Measurements from ENCODE around the gene STMP1. TPM values are rescaled to one million over a fixed set of nuclear protein-coding genes. Genes with fewer than 3 reads are reported as not detected.
A peak's percentile ranks its signal among the peaks of the same experiment; 100 is the strongest.
"Not testable (repeated sequence)": the region's sequence is repeated elsewhere in the genome, so short reads cannot be mapped to it uniquely, and the experiment has no call there.

STMP1 gene
- total RNA-seq, 1 experiment from 2014 or later: 11.8 TPM

GRCh38 chr7:135653340-135654080, 8.8 kb upstream of the STMP1 start:
- DNase-seq: peak; percentile 69
- Histone ChIP-seq H3K4me3 (ENCODE audit: insufficient read depth, low read depth, low read length) (no peak overlapping the region), H3K36me3 (replicated peaks; ENCODE audit: control insufficient read depth, insufficient read depth, low read length) (no peaks in the 10 kb centered on the region; the same call in 1 of the 2 replicates), H3K27me3 (ENCODE audit: control insufficient read depth, insufficient read depth, low read length) (no peaks in the 10 kb centered on the region)

DNA sequence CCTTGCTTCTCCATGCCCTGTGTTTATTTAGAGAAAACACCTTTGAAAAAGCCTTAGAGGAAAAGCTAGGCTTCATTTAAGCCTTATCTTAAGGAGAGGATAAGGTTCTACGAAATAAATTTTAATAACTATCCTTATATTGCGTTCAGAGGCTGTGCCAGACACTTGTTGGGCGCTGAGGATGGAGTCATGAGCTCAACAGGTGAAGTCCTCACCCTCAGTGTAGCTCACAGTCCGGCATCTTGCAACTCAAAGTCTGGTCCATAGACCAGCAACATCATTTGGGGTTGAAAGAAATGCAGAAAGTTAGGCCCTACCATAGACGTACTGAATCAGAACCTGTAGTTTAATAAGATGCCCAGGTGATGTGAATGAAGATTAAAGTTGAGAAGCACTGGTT, 3.8 kb upstream of the STMP1 start:
- Histone ChIP-seq H3K36me3 (replicated peaks; ENCODE audit: control insufficient read depth, insufficient read depth, low read length) (no peaks in the 10 kb centered on the region), H3K27me3 (ENCODE audit: control insufficient read depth, insufficient read depth, low read length) (no peaks in the 10 kb centered on the region), H3K4me3 (ENCODE audit: insufficient read depth, low read depth, low read length) (no peak overlapping the region)
- no peak for DNase-seq

GRCh38 chr7:135659159-135659846, 3.0 kb upstream of the STMP1 start:
- no peak for DNase-seq
- Histone ChIP-seq H3K4me3 (ENCODE audit: insufficient read depth, low read depth, low read length) (no peak overlapping the region), H3K36me3 (replicated peaks; ENCODE audit: control insufficient read depth, insufficient read depth, low read length) (no peaks in the 10 kb centered on the region), H3K27me3 (ENCODE audit: control insufficient read depth, insufficient read depth, low read length) (no peaks in the 10 kb centered on the region)

DNA sequence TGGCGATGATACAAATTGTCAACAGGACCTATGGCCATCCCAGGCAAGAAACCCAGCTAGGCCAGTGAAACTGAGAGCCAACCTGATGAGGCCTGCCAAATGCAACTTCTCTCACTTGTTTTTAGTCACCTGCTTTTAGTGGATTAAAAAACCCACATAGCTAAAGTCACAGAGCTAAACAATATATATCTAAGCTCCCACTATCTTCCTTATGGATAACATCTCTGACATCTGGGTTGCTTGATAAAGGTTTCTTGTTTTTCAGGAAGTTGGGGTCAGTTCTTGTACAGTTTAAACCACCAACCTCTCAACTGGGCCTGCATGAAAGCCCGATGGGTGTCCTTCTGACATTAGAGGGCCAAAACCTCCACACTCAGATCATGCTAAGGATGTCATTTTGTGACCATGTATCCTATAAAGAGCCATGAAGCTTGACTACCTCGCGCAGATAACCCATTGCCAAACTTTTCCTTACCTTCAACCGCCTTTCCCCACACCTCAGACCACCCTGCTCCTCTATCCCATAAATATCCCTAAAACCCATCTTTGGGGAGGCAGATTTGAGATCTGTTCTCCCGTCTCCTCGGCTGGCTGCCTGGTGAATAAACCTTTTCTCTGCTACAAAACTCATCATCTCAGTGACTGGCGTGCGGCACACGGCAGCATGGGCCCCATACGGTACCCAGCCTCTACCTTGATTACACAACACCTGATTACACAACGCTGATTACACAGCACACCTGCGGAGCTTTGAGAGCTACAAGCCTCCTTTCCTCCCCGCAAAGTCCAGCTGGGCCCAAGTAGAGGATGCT, 797 bp upstream of the STMP1 start:
- no peak for DNase-seq
- Histone ChIP-seq H3K27me3 (ENCODE audit: control insufficient read depth, insufficient read depth, low read length) (no peaks in the 10 kb centered on the region), H3K36me3 (replicated peaks; ENCODE audit: control insufficient read depth, insufficient read depth, low read length) (no peaks in the 10 kb centered on the region), H3K4me3 (ENCODE audit: insufficient read depth, low read depth, low read length) (peak overlapping the region; percentile 92)

DNA sequence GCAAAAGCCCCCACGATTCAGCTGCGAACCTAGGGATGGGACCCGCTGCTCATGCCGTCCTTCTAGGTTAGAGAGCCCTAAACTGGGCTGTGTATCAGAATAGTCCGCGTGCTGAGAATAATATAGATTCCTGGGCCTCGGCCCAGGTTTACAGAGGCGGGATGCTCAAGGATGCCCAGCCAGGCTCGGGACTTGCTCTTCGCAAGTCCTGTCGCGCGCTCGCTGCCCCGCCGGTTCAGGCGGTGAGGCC, 266 bp upstream of the STMP1 start:
- Histone ChIP-seq H3K36me3 (replicated peaks; ENCODE audit: control insufficient read depth, insufficient read depth, low read length) (no peaks in the 10 kb centered on the region), H3K27me3 (ENCODE audit: control insufficient read depth, insufficient read depth, low read length) (no peaks in the 10 kb centered on the region), H3K4me3 (ENCODE audit: insufficient read depth, low read depth, low read length) (peak overlapping the region; percentile 92)
- no peak for DNase-seq

DNA sequence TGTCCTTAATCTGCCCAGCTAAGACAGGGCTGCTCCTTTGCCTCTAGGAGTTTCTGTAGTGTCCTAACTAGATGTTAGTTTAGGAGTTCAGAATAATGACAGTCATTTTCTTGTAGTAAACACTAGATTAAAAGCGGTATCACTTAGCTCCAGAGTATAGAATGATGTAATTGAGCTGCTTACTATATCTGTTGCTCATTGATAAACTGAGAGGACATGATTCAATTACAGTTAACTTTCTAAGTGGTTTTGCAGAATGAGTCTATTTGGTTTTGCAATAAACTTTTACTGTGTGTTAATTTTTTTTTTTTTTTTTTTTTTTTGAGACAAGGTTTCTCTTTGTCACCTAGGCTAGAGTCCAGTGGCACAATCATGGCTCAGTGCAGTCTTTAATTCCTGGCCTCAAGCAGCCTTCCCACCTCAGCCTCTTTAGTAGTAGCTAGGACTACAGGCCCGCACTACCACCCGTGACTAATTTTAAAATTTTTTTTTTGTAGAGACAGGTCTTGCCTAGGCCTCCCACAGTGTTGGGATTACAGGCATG, 1.8 kb downstream of the STMP1 start:
- DNase-seq: no peak
- Histone ChIP-seq H3K4me3 (ENCODE audit: insufficient read depth, low read depth, low read length) (no peak overlapping the region), H3K27me3 (ENCODE audit: control insufficient read depth, insufficient read depth, low read length) (no peaks in the 10 kb centered on the region), H3K36me3 (replicated peaks; ENCODE audit: control insufficient read depth, insufficient read depth, low read length) (no peaks in the 10 kb centered on the region)

DNA sequence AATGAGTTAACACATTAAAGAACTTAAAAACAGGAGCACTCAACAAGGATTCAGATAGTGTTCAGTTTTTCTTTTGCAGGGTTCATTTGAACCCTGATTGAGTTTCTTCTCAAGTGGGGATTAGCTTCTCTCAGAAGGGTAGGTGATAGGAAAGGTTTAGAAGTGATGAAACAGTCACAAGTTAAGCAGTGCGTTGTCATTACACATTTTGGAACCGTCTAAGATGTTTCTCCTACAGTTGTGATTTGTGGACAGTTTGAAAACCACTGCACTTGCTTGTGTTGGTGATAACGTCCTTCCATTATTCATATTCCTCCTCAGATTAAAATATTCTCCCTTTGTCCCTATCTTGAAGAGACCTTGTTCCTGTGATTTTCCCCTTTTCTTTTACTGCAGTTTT, 2.7 kb downstream of the STMP1 start:
- Histone ChIP-seq H3K4me3 (ENCODE audit: insufficient read depth, low read depth, low read length) (no peak overlapping the region), H3K36me3 (replicated peaks; ENCODE audit: control insufficient read depth, insufficient read depth, low read length) (no peaks in the 10 kb centered on the region), H3K27me3 (ENCODE audit: control insufficient read depth, insufficient read depth, low read length) (no peaks in the 10 kb centered on the region)
- no peak for DNase-seq

- Histone ChIP-seq H3K27me3 (ENCODE audit: control insufficient read depth, insufficient read depth, low read length) (no peaks in the 10 kb centered on the region), H3K4me3 (ENCODE audit: insufficient read depth, low read depth, low read length) (no peak overlapping the region), H3K36me3 (replicated peaks; ENCODE audit: control insufficient read depth, insufficient read depth, low read length) (no peaks in the 10 kb centered on the region)
- DNase-seq: no peak
These were observed 3.8 kb downstream of the STMP1 start for GRCh38 chr7:135666156-135666555.

DNA sequence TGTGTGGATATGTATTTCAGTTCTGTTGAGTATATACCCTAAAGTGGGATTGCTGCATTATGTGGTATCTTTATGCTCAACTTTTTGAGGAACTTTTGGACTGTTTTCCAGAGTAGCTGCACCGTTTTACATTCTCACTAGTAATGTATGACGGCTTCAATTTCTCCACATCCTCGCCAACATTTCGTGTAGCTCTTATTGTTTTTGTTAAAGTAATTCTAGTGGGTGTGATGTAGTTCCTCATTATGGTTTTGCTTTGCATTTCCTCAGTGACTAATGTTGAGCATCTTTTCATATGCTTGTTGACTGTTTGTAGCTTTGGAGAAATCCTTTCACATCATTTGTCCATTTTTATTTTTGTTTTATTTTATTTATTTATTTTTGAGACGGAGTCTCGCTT, 4.5 kb downstream of the STMP1 start:
- Histone ChIP-seq H3K27me3 (ENCODE audit: control insufficient read depth, insufficient read depth, low read length) (no peaks in the 10 kb centered on the region), H3K4me3 (ENCODE audit: insufficient read depth, low read depth, low read length) (no peak overlapping the region), H3K36me3 (replicated peaks; ENCODE audit: control insufficient read depth, insufficient read depth, low read length) (no peaks in the 10 kb centered on the region)
- DNase-seq: no peak

GRCh38 chr7:135667626-135668025, 5.3 kb downstream of the STMP1 start:
- H3K36me3 ChIP-seq (replicated peaks; ENCODE audit: control insufficient read depth, insufficient read depth, low read length); H3K4me3 ChIP-seq (ENCODE audit: insufficient read depth, low read depth, low read length); DNase-seq; H3K27me3 ChIP-seq (ENCODE audit: control insufficient read depth, insufficient read depth, low read length): not testable (repeated sequence)

DNA sequence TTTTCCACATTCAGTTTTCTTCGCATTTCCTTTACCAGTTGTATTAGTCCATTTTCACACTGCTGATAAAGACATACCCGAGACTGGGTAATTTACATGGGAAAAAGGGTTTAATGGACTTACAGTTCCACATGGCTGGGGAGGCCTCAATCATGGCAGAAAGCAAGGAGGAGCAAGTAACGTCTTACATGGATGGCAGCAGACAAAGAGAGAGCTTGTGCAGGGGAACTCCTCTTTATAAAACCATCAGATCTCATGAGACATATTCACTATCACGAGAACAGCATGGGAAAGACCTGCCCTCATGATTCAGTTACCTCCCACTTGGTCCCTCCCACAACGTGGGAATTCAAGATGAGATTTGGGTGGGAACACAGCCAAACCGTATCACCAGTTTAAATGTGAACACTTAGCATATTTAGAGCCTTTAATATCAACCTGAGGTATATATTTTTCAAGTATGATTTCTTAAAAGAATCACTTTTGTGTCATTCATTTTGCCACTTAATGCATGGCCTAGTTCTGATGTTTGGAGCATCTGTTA, 6.6 kb downstream of the STMP1 start:
- DNase-seq; H3K27me3 ChIP-seq (ENCODE audit: control insufficient read depth, insufficient read depth, low read length); H3K36me3 ChIP-seq (replicated peaks; ENCODE audit: control insufficient read depth, insufficient read depth, low read length); H3K4me3 ChIP-seq (ENCODE audit: insufficient read depth, low read depth, low read length): not testable (repeated sequence)

DNA sequence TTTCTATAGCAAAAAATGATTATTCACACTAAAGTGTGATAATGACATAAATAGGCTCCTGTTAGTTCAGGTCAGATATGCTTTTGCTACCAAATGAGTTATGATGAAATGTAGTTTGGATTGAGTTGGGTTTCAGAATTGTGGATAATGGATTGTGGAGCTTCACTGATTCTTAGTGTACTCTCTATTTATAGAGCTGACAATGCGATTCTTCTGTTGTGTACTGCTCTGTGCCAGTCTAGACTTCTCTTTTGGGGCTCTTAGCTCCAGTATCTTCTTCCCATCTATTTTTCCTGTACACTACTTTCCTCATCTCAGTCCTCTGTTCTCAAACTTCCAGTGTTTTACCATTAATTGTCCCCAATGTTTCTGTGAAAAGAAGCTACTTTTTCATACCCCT, 7.5 kb downstream of the STMP1 start:
- H3K36me3 ChIP-seq (replicated peaks; ENCODE audit: control insufficient read depth, insufficient read depth, low read length): no peaks in the 10 kb centered on the region
- no peaks in the 10 kb centered on the region for H3K27me3 ChIP-seq (ENCODE audit: control insufficient read depth, insufficient read depth, low read length)
- no peak overlapping the region for H3K4me3 ChIP-seq (ENCODE audit: insufficient read depth, low read depth, low read length)
- no peak for DNase-seq

DNA sequence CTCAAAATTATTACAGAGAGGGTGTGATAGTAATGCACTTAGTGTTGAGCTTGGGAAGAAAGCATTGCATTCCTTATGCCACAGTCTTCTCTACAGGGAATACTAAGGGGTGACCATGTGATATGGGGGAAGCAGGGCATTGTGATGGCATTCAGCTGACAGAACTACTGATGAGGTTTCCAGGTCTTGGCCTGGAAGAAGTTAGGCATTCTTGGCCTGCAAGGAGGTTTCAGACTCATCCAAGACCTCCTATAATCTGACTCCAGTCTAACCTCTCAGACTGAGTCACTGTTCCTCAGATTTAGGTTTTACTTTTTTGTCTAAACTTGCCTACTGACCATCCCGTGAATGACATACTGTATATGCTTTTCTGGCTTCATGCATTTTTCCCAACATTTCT, 7.9 kb downstream of the STMP1 start:
- H3K27me3 ChIP-seq (ENCODE audit: control insufficient read depth, insufficient read depth, low read length): no peaks in the 10 kb centered on the region
- no peak overlapping the region for H3K4me3 ChIP-seq (ENCODE audit: insufficient read depth, low read depth, low read length)
- H3K36me3 ChIP-seq (replicated peaks; ENCODE audit: control insufficient read depth, insufficient read depth, low read length): no peaks in the 10 kb centered on the region
- DNase-seq: no peak

GRCh38 chr7:135672560-135673359, 10.4 kb downstream of the STMP1 start:
- peak; percentile 63 for DNase-seq
- Histone ChIP-seq H3K36me3 (replicated peaks; ENCODE audit: control insufficient read depth, insufficient read depth, low read length) (no peaks in the 10 kb centered on the region), H3K4me3 (ENCODE audit: insufficient read depth, low read depth, low read length) (no peak overlapping the region)

More at GRCh38 chr7:135672560-135673359, 10.4 kb downstream of the STMP1 start:
- H3K27me3 ChIP-seq (ENCODE audit: control insufficient read depth, insufficient read depth, low read length): no peaks in the 10 kb centered on the region

Data from H7 (cell line).